Measurements from ENCODE around the gene RNF207. TPM values are rescaled to one million over a fixed set of nuclear protein-coding genes. Genes with fewer than 3 reads are reported as not detected.
A peak's percentile ranks its signal among the peaks of the same experiment; 100 is the strongest.

The RNF207 gene
- polyA plus RNA-seq, 1 of the 3 experiments (the other 2 are of a cell fraction), result 25.4 TPM

GRCh38 chr1:6233376-6233775 lies 27.5 kb downstream of the RNF207 start:
- POLR2A ChIA-PET, result no interaction called here

DNA sequence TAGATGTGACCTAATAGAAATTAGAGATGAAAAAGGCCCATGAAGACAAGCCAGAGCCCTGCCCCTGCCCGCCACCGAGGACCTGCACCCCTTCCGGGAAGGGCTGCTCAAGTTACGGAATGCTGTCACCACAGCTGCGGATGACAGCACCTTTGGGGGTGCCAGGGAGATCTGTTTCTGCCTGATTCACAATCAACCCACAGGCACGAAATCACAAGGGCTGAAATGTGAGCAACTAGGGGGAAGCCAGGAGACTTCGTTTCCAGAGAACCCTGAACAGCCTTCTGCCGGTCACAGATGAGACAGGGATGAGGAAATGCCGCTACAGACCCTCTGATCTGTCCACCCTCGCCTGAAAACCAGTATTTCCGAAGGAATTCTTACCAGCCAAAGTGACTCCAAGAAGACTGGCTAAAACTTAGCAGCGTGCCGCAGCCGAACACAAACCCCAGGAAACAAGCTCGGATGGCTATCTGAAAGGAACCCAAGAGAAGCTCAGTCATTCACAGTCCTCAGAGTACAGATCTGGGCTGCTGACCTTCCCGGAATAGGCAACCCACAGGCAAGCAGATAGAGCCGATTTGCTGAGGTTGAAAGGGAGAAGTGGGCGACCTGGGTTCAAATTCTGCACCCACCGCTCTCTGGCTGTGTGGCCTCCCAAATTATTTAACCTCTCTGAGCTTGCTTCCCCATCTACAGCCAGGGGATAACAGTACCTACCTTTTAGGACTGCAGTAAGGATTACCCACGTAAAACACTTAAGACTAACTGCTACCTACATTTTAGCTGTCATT lies 28.8 kb downstream of the RNF207 start:
- CTCF ChIA-PET, result interaction anchor here (0.9 to 5.5 kb wide), 9 partner anchors 12 to 256 kb away, joined by 3 to 45 read pairs (median 3); partner anchors contain the start of gene PLEKHG5
- TF ChIP-seq SIN3A (IDR thresholded peaks at IDR 0.05; ENCODE audit: borderline replicate concordance, low read depth, low read length) (no peak), GABPA (IDR thresholded peaks at IDR 0.05; ENCODE audit: low read depth) (no peak), CTCF (IDR thresholded peaks at IDR 0.05) (no peak), SMC3 (IDR thresholded peaks at IDR 0.05; ENCODE audit: low read depth, low read length) (no peak), TEAD4 (IDR thresholded peaks at IDR 0.05; ENCODE audit: borderline replicate concordance, insufficient read depth) (no peak), USF2 (IDR thresholded peaks at IDR 0.05; ENCODE audit: borderline replicate concordance, low read depth, low read length) (no peak), EP300 (IDR thresholded peaks at IDR 0.05; ENCODE audit: borderline replicate concordance in 1 of 2, low read depth in 1 of 2, low read length in 1 of 2) (no peak)

More at GRCh38 chr1:6233376-6233775, 27.5 kb downstream of the RNF207 start:
- no peak for DNase-seq
- Histone ChIP-seq H3K27me3 (ENCODE audit: insufficient read depth) (no peaks in the 10 kb centered on the region), H3K4me2 (no peak overlapping the region), H3K4me3 (ENCODE audit: low read depth in 2 of 2, low read length in 1 of 2) (no peak overlapping the region), H2AFZ (ENCODE audit: low read depth) (no peak overlapping the region), H3K9me3 (no peaks in the 10 kb centered on the region), H3K9me2 (no peaks in the 10 kb centered on the region), H3K9ac (no peak overlapping the region), H3K27ac (ENCODE audit: low read depth in 2 of 2, low read length in 1 of 2) (no peak overlapping the region), H3K79me2 (ENCODE audit: insufficient read depth) (peaks cover 34% of the 10 kb centered on the region), H3K4me1 (ENCODE audit: control insufficient read depth in 1 of 2, insufficient read depth in 2 of 2, low read depth in 1 of 2, low read length in 1 of 2) (peaks cover 0 to 9% of the 10 kb centered on the region in 2 experiments; a peak in 1 of 4 replicates), H3K36me3 (replicated peaks in 1 of 2; ENCODE audit: control insufficient read depth in 1 of 2, insufficient read depth in 2 of 2, low read length in 1 of 2) (peaks cover 8 to 13% of the 10 kb centered on the region in 2 experiments), H4K20me1 (ENCODE audit: insufficient read depth) (no peaks in the 10 kb centered on the region), H3F3A (replicated peaks; ENCODE audit: insufficient read depth) (no peaks in the 10 kb centered on the region)
- CTCF ChIA-PET, result interaction anchor here (1.2 to 2.2 kb wide), 3 partner anchors 13 to 172 kb away, joined by 4 to 8 read pairs (median 4); no protein-coding TSS in a partner anchor
- TF ChIP-seq, protein P1, sequence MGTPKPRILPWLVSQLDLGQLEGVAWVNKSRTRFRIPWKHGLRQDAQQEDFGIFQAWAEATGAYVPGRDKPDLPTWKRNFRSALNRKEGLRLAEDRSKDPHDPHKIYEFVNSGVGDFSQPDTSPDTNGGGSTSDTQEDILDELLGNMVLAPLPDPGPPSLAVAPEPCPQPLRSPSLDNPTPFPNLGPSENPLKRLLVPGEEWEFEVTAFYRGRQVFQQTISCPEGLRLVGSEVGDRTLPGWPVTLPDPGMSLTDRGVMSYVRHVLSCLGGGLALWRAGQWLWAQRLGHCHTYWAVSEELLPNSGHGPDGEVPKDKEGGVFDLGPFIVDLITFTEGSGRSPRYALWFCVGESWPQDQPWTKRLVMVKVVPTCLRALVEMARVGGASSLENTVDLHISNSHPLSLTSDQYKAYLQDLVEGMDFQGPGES (IDR thresholded peaks at IDR 0.05; ENCODE audit: low read depth, low read length), result no peak
- TF ChIP-seq TEAD4 (IDR thresholded peaks at IDR 0.05; ENCODE audit: borderline replicate concordance, insufficient read depth) (no peak), EP300 (IDR thresholded peaks at IDR 0.05; ENCODE audit: borderline replicate concordance in 1 of 2, low read depth in 1 of 2, low read length in 1 of 2) (no peak), RXRA (IDR thresholded peaks at IDR 0.05; ENCODE audit: borderline replicate concordance, low read depth) (no peak), GATA2 (CRISPR knock-in tag; IDR thresholded peaks at IDR 0.05) (no peak), MXI1 (IDR thresholded peaks at IDR 0.05; ENCODE audit: low read depth, low read length) (no peak), PBX3 (IDR thresholded peaks at IDR 0.05) (no peak), RFX5 (IDR thresholded peaks at IDR 0.05; ENCODE audit: low read length) (no peak), TAF1 (IDR thresholded peaks at IDR 0.05; ENCODE audit: borderline replicate concordance, low read depth, low read length) (no peak), TCF12 (IDR thresholded peaks at IDR 0.05) (no peak), NRF1 (IDR thresholded peaks at IDR 0.05; ENCODE audit: low read depth, low read length) (no peak), EZH2phosphoT487 (IDR thresholded peaks at IDR 0.05; ENCODE audit: borderline replicate concordance, low read depth) (no peak), RAD21 (IDR thresholded peaks at IDR 0.05; ENCODE audit: low read length) (no peak), SIN3A (IDR thresholded peaks at IDR 0.05; ENCODE audit: borderline replicate concordance, low read depth, low read length) (no peak), JUND (IDR thresholded peaks at IDR 0.05) (no peak)
- TF ChIP-seq, protein P2, sequence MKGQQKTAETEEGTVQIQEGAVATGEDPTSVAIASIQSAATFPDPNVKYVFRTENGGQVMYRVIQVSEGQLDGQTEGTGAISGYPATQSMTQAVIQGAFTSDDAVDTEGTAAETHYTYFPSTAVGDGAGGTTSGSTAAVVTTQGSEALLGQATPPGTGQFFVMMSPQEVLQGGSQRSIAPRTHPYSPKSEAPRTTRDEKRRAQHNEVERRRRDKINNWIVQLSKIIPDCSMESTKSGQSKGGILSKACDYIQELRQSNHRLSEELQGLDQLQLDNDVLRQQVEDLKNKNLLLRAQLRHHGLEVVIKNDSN (IDR thresholded peaks at IDR 0.05; ENCODE audit: borderline replicate concordance, low read depth), result no peak
- WGBS (ENCODE audit: low lambda C conversion rate), result 43% methylated on average over 1 of the region's 1 CpG

More for the DNA sequence above, 28.8 kb downstream of the RNF207 start:
- no peaks in the 10 kb centered on the region for H3F3A ChIP-seq (replicated peaks; ENCODE audit: insufficient read depth)
- peaks cover 6 to 13% of the 10 kb centered on the region in 2 experiments for H3K36me3 ChIP-seq (replicated peaks in 1 of 2; ENCODE audit: control insufficient read depth in 1 of 2, insufficient read depth in 2 of 2, low read length in 1 of 2)
- WGBS (ENCODE audit: low lambda C conversion rate), result 21% methylated on average over 10 of the region's 20 CpGs
- DNase-seq, result no peak
- H3K4me1 ChIP-seq (ENCODE audit: control insufficient read depth in 1 of 2, insufficient read depth in 2 of 2, low read depth in 1 of 2, low read length in 1 of 2), result peaks cover 0 to 9% of the 10 kb centered on the region in 2 experiments; a peak in 1 of 4 replicates
- no peaks in the 10 kb centered on the region for H3K9me3 ChIP-seq
- H3K79me2 ChIP-seq (ENCODE audit: insufficient read depth), result peaks cover 34% of the 10 kb centered on the region
- H3K4me3 ChIP-seq (ENCODE audit: low read depth in 2 of 2, low read length in 1 of 2), result peak overlapping the region; percentile 66 to 79
- H3K27me3 ChIP-seq (ENCODE audit: insufficient read depth), result no peaks in the 10 kb centered on the region
- H4K20me1 ChIP-seq (ENCODE audit: insufficient read depth), result no peaks in the 10 kb centered on the region
- H2AFZ ChIP-seq (ENCODE audit: low read depth), result no peak overlapping the region
- peak overlapping the region; percentile 77 for H3K9ac ChIP-seq
- POLR2A ChIA-PET, result interaction anchor here (0.6 to 1.5 kb wide), 4 partner anchors 10 to 177 kb away, joined by 3 to 6 read pairs (median 4); no protein-coding TSS in a partner anchor
- no peak overlapping the region for H3K27ac ChIP-seq (ENCODE audit: low read depth in 2 of 2, low read length in 1 of 2)
- no peaks in the 10 kb centered on the region for H3K9me2 ChIP-seq
- H3K4me2 ChIP-seq, result peak overlapping the region; percentile 79

Data from SK-N-SH (cell line).